WTC11 (cell line): Measurements from ENCODE around the gene EFCAB8. TPM values are rescaled to one million over a fixed set of nuclear protein-coding genes. Genes with fewer than 3 reads are reported as not detected.

Experiments used
- ATAC-seq: fragments of 200-7000 bp; cut with Tn5 transposase; 2 replicates; pipeline ENCODE4 v1.10.0; 2021; ENCODE audit warnings: mild to moderate bottlenecking, moderate library complexity
- CTCF ChIA-PET: fragments of 300-600 bp; sonication (Branson Sonifier 250); formaldehyde crosslinking; loops from one replicate; lab custom pipeline; 2021; ENCODE audit warnings: antibody characterized with exemption; lab: Charles Lee
- POLR2A ChIA-PET: fragments of 350-600 bp; sonication (Branson Sonifier 250); formaldehyde crosslinking; loops from one replicate; lab custom pipeline; 2021; ENCODE audit warnings: antibody characterized with exemption; lab: Charles Lee
- DNase-seq: peaks from one replicate; pipeline ENCODE4 v3.0.0; 2021; ENCODE audit warnings: low spot score
- H3K27ac Mint-ChIP-seq: 2 replicates; pipeline ENCODE4 v1.8.0; 2021; ENCODE audit warnings: mixed read lengths
- H3K27me3 Mint-ChIP-seq: 2 replicates; pipeline ENCODE4 v1.8.0; 2021; ENCODE audit warnings: low read depth, mild to moderate bottlenecking, moderate library complexity, mixed read lengths
- H3K36me3 Mint-ChIP-seq: 2 replicates; pipeline ENCODE4 v1.8.0; 2021; ENCODE audit warnings: mixed read lengths
- H3K4me1 Mint-ChIP-seq: 2 replicates; pipeline ENCODE4 v1.8.0; 2022; ENCODE audit warnings: mixed read lengths
- H3K4me3 Mint-ChIP-seq: 2 replicates; pipeline ENCODE4 v1.8.0; 2021; ENCODE audit warnings: mild to moderate bottlenecking, moderate library complexity, mixed read lengths
- H3K9me3 Mint-ChIP-seq: 2 replicates; pipeline ENCODE4 v1.8.0; 2021; ENCODE audit warnings: mixed read lengths
- CBFB ChIP-seq: sonication (generic); formaldehyde crosslinking; IDR thresholded peaks from 2 replicates; pipeline ENCODE4 v1.8.1; 2022; ENCODE audit warnings: mild to moderate bottlenecking, low read depth, missing genetic modification reagents
- CTCF ChIP-seq: fragments of 200-600 bp; IDR thresholded peaks from 2 replicates; pipeline ENCODE4 v1.8.0; 2022; ENCODE audit warnings: antibody characterized with exemption
- ETV6 ChIP-seq: sonication (generic); formaldehyde crosslinking; IDR thresholded peaks from 2 replicates; pipeline ENCODE4 v1.8.1; 2022; ENCODE audit warnings: mild to moderate bottlenecking, missing genetic modification reagents
- GABPB1 ChIP-seq: sonication (generic); formaldehyde crosslinking; IDR thresholded peaks from 2 replicates; pipeline ENCODE4 v1.8.1; 2023; ENCODE audit warnings: mild to moderate bottlenecking, missing genetic modification reagents
- GTF2I ChIP-seq: fragments of 250-450 bp; sonication (Bioruptor Pico); conservative IDR thresholded peaks from 2 replicates; pipeline ENCODE4 v1.4.0; 2021; ENCODE audit warnings: mild to moderate bottlenecking
- IRF2 ChIP-seq: sonication (generic); formaldehyde crosslinking; IDR thresholded peaks from 2 replicates; pipeline ENCODE4 v1.8.0; 2022; ENCODE audit warnings: low read depth, missing genetic modification reagents, borderline replicate concordance
- MAX ChIP-seq: sonication (generic); formaldehyde crosslinking; IDR thresholded peaks from 2 replicates; pipeline ENCODE4 v1.8.0; 2022; ENCODE audit warnings: mild to moderate bottlenecking, missing genetic modification reagents
- OVOL2 ChIP-seq: fragments of 250-450 bp; sonication (Bioruptor Pico); IDR thresholded peaks from 2 replicates; pipeline ENCODE4 v1.9.0; 2021; ENCODE audit warnings: mild to moderate bottlenecking, borderline replicate concordance
- RELA ChIP-seq: sonication (generic); formaldehyde crosslinking; IDR thresholded peaks from 2 replicates; pipeline ENCODE4 v1.8.1; 2022; ENCODE audit warnings: missing genetic modification reagents, mild to moderate bottlenecking, borderline replicate concordance
- TCF7 ChIP-seq: sonication (generic); formaldehyde crosslinking; IDR thresholded peaks from 2 replicates; pipeline ENCODE4 v1.8.0; 2022; ENCODE audit warnings: mild to moderate bottlenecking, low read depth, missing genetic modification reagents, moderate library complexity
- USF2 ChIP-seq: sonication (generic); formaldehyde crosslinking; IDR thresholded peaks from 2 replicates; pipeline ENCODE4 v1.8.1; 2023; ENCODE audit warnings: mild to moderate bottlenecking, missing genetic modification reagents, moderate library complexity
- total RNA-seq: library from RNA; stranded (reverse); gene quantifications from 3 replicates; pipeline ENCODE4 v1.2.3, GENCODE V29; 2021

The EFCAB8 gene
- total RNA-seq, 1 experiment from 2014 or later, result 0.17 TPM

GRCh38 chr20:33004141-33004751 lies 145.5 kb downstream of the EFCAB8 start, which contains the start of gene SUN5:
Gene SUN5 (minus strand): TSS chr20:33004433. CDS start chr20:33004340, 93 bp downstream.
- ChIA-PET POLR2A (no interaction called here), CTCF (interaction anchor here (0.6 to 3.5 kb wide), 27 partner anchors 9 to 465 kb away, joined by 3 to 51 read pairs (median 4); partner anchors contain the start of gene BPIFB6)
- H3K4me1 Mint-ChIP-seq, result no peaks in the 10 kb centered on the region
- no peaks in the 10 kb centered on the region; the same call in 1 of the 2 replicates for H3K36me3 Mint-ChIP-seq
- DNase-seq (no peak), ATAC-seq (no peak)
- TF ChIP-seq ETV6 (no peak), CBFB (no peak), USF2 (CRISPR knock-in tag) (no peak)
- peaks cover 6% of the 10 kb centered on the region for H3K9me3 Mint-ChIP-seq
- no peak within 1 kb of the TSS for H3K4me3 Mint-ChIP-seq
- no peak within 1 kb of the TSS for H3K27ac Mint-ChIP-seq
- no peaks in the 10 kb centered on the region for H3K27me3 Mint-ChIP-seq

GRCh38 chr20:33005132-33005566 lies 146.4 kb downstream of the EFCAB8 start:
- Mint-ChIP-seq H3K36me3 (no peaks in the 10 kb centered on the region; the same call in 1 of the 2 replicates), H3K4me3 (no peak overlapping the region), H3K4me1 (peaks cover 6% of the 10 kb centered on the region; the same call in 1 of the 2 replicates), H3K27ac (no peak overlapping the region), H3K9me3 (peaks cover 6% of the 10 kb centered on the region), H3K27me3 (no peaks in the 10 kb centered on the region)
- CTCF ChIA-PET, result interaction anchor here (0.6 to 3.5 kb wide), 28 partner anchors 10 to 466 kb away, joined by 3 to 51 read pairs (median 4); partner anchors contain the start of gene BPIFB6
- POLR2A ChIA-PET, result no interaction called here
- peak; percentile 61 for ATAC-seq
- DNase-seq, result no peak
- TF ChIP-seq CTCF (peak; percentile 81), OVOL2 (CRISPR knock-in tag) (no peak)

GRCh38 chr20:33005908-33006775 lies 147.4 kb downstream of the EFCAB8 start:
- H3K4me1 Mint-ChIP-seq, result peaks cover 6% of the 10 kb centered on the region; the same call in 1 of the 2 replicates
- H3K36me3 Mint-ChIP-seq, result no peaks in the 10 kb centered on the region; the same call in 1 of the 2 replicates
- H3K9me3 Mint-ChIP-seq, result peaks cover 6% of the 10 kb centered on the region
- TF ChIP-seq GABPB1 (CRISPR knock-in tag) (peak; percentile 100), RELA (CRISPR knock-in tag) (no peak), IRF2 (CRISPR knock-in tag) (no peak), MAX (no peak)
- ATAC-seq (no peak), DNase-seq (no peak)
- ChIA-PET POLR2A (no interaction called here), CTCF (interaction anchor here (0.5 to 3.5 kb wide), 6 partner anchors 10 to 104 kb away, joined by 3 to 51 read pairs (median 6); partner anchors contain the start of gene BPIFB6)
- H3K27ac Mint-ChIP-seq, result no peak overlapping the region
- H3K27me3 Mint-ChIP-seq, result no peaks in the 10 kb centered on the region
- H3K4me3 Mint-ChIP-seq, result no peak overlapping the region

- ATAC-seq (no peak), DNase-seq (no peak)
- ChIA-PET POLR2A (no interaction called here), CTCF (interaction anchor here (0.5 to 3.5 kb wide), 6 partner anchors 9 to 105 kb away, joined by 3 to 51 read pairs (median 6); partner anchors contain the start of gene BPIFB6)
- H3K36me3 Mint-ChIP-seq, result no peaks in the 10 kb centered on the region; the same call in 1 of the 2 replicates
- peaks cover 6% of the 10 kb centered on the region for H3K9me3 Mint-ChIP-seq
- no peak overlapping the region for H3K4me3 Mint-ChIP-seq
- peaks cover 6% of the 10 kb centered on the region; the same call in 1 of the 2 replicates for H3K4me1 Mint-ChIP-seq
- H3K27me3 Mint-ChIP-seq, result no peaks in the 10 kb centered on the region
- no peak overlapping the region for H3K27ac Mint-ChIP-seq
- TF ChIP-seq GTF2I, result no peak
- TF ChIP-seq GABPB1 (CRISPR knock-in tag), result peak; percentile 37; the same call in 1 of the 2 replicates
- no peak for TF ChIP-seq TCF7 (CRISPR knock-in tag)
Observed at GRCh38 chr20:33006776-33007375, 148.2 kb downstream of the EFCAB8 start.
